Stimulated activated effector memory CD8-positive, alpha-beta T cell treated with anti-CD3 and anti-CD28 coated beads, Interleukin-12 subunit alpha, Interleukin-12 subunit beta, amount 100 ng/mL, for 72 hours (primary cell): ENCODE data around the gene GRN.
A peak's percentile ranks its signal among the peaks of the same experiment; 100 is the strongest.

Experiments used
- ATAC-seq: fragments of 150-1000 bp; cut with Tn5 transposase; 2 replicates; pipeline ENCODE4 v1.10.0; 2021
- DNase-seq, 2 donors: peaks; one replicate each; pipeline ENCODE4 v3.0.0; 2021 to 2022; ENCODE audit warnings: low spot score in 2 of 2
- H3K27ac Mint-ChIP-seq: one replicate; pipeline ENCODE4 v1.8.0; 2022; ENCODE audit warnings: mild to moderate bottlenecking, mixed read lengths
- H3K36me3 Mint-ChIP-seq: one replicate; pipeline ENCODE4 v1.8.0; 2022; ENCODE audit warnings: mild to moderate bottlenecking, mixed read lengths
- H3K4me1 Mint-ChIP-seq: one replicate; pipeline ENCODE4 v1.8.0; 2022; ENCODE audit warnings: mixed read lengths
- H3K4me3 Mint-ChIP-seq: one replicate; pipeline ENCODE4 v1.8.0; 2022; ENCODE audit warnings: mild to moderate bottlenecking, mixed read lengths
- H3K9me3 Mint-ChIP-seq: one replicate; pipeline ENCODE4 v1.8.0; 2022; ENCODE audit warnings: mixed read lengths

The GRN gene

GRCh38 chr17:44376124-44376523, 31.0 kb downstream of the GRN start:
- DNase-seq: no peak
- Mint-ChIP-seq H3K4me3 (no peak overlapping the region), H3K9me3 (no peaks in the 10 kb centered on the region), H3K36me3 (peaks cover 6% of the 10 kb centered on the region), H3K27ac (no peak overlapping the region), H3K4me1 (peaks cover 6% of the 10 kb centered on the region)
- peak; percentile 36 for ATAC-seq

GRCh38 chr17:44376779-44377178, 31.7 kb downstream of the GRN start:
- H3K27ac Mint-ChIP-seq: no peak overlapping the region
- peaks cover 6% of the 10 kb centered on the region for H3K36me3 Mint-ChIP-seq
- no peak overlapping the region for H3K4me3 Mint-ChIP-seq
- no peaks in the 10 kb centered on the region for H3K9me3 Mint-ChIP-seq
- ATAC-seq: no peak
- DNase-seq: no peak
- H3K4me1 Mint-ChIP-seq: peaks cover 6% of the 10 kb centered on the region

GRCh38 chr17:44378171-44378705, 33.1 kb downstream of the GRN start:
- DNase-seq: no peak
- no peak for ATAC-seq
- no peak overlapping the region for H3K4me3 Mint-ChIP-seq

GRCh38 chr17:44379887-44380286, 34.8 kb downstream of the GRN start:
- Mint-ChIP-seq H3K9me3 (no peaks in the 10 kb centered on the region), H3K4me1 (peaks cover 12% of the 10 kb centered on the region), H3K36me3 (peaks cover 6% of the 10 kb centered on the region), H3K4me3 (no peak overlapping the region), H3K27ac (no peak overlapping the region)
- no peak for DNase-seq
- ATAC-seq: no peak

More at GRCh38 chr17:44378171-44378705, 33.1 kb downstream of the GRN start:
- Mint-ChIP-seq H3K27ac (no peak overlapping the region), H3K36me3 (peaks cover 6% of the 10 kb centered on the region), H3K4me1 (peaks cover 6% of the 10 kb centered on the region), H3K9me3 (no peaks in the 10 kb centered on the region)

- H3K4me3 Mint-ChIP-seq: no peak overlapping the region
- ATAC-seq (no peak), DNase-seq (no peak)
- no peaks in the 10 kb centered on the region for H3K9me3 Mint-ChIP-seq
- peaks cover 14% of the 10 kb centered on the region for H3K4me1 Mint-ChIP-seq
- H3K27ac Mint-ChIP-seq: no peak overlapping the region
- H3K36me3 Mint-ChIP-seq: peaks cover 6% of the 10 kb centered on the region
Measured at GRCh38 chr17:44380767-44381166, 35.7 kb downstream of the GRN start.

GRCh38 chr17:44381810-44382305, 36.8 kb downstream of the GRN start:
- no peak for ATAC-seq
- no peak overlapping the region for H3K4me3 Mint-ChIP-seq

GRCh38 chr17:44382917-44383316, 37.8 kb downstream of the GRN start:
- DNase-seq (no peak), ATAC-seq (no peak)
- Mint-ChIP-seq H3K4me1 (peaks cover 9% of the 10 kb centered on the region), H3K9me3 (no peaks in the 10 kb centered on the region), H3K36me3 (peaks cover 6% of the 10 kb centered on the region), H3K27ac (no peak overlapping the region), H3K4me3 (no peak overlapping the region)

More at GRCh38 chr17:44381810-44382305, 36.8 kb downstream of the GRN start:
- no peaks in the 10 kb centered on the region for H3K9me3 Mint-ChIP-seq
- H3K27ac Mint-ChIP-seq: no peak overlapping the region
- H3K4me1 Mint-ChIP-seq: peaks cover 9% of the 10 kb centered on the region
- H3K36me3 Mint-ChIP-seq: peaks cover 6% of the 10 kb centered on the region
- DNase-seq: no peak

- H3K36me3 Mint-ChIP-seq: peaks cover 5% of the 10 kb centered on the region
- no peak for DNase-seq
Measured at GRCh38 chr17:44383363-44383762, 38.3 kb downstream of the GRN start.

GRCh38 chr17:44383861-44384260, 38.8 kb downstream of the GRN start:
- H3K4me3 Mint-ChIP-seq: peak overlapping the region; percentile 69
- DNase-seq: no peak
- peaks cover 9% of the 10 kb centered on the region for H3K4me1 Mint-ChIP-seq
- ATAC-seq: no peak
- H3K27ac Mint-ChIP-seq: no peak overlapping the region
- no peaks in the 10 kb centered on the region for H3K9me3 Mint-ChIP-seq
- no peaks in the 10 kb centered on the region for H3K36me3 Mint-ChIP-seq

More at GRCh38 chr17:44383363-44383762, 38.3 kb downstream of the GRN start:
- no peak overlapping the region for H3K27ac Mint-ChIP-seq
- no peak for ATAC-seq
- no peaks in the 10 kb centered on the region for H3K9me3 Mint-ChIP-seq
- no peak overlapping the region for H3K4me3 Mint-ChIP-seq
- H3K4me1 Mint-ChIP-seq: peaks cover 9% of the 10 kb centered on the region

GRCh38 chr17:44384281-44384822, 39.2 kb downstream of the GRN start:
- H3K27ac Mint-ChIP-seq: no peak overlapping the region
- no peaks in the 10 kb centered on the region for H3K36me3 Mint-ChIP-seq
- H3K4me3 Mint-ChIP-seq: peak overlapping the region; percentile 69
- ATAC-seq (no peak), DNase-seq (no peak)
- H3K9me3 Mint-ChIP-seq: no peaks in the 10 kb centered on the region
- H3K4me1 Mint-ChIP-seq: peaks cover 11% of the 10 kb centered on the region

- Mint-ChIP-seq H3K4me3 (peak overlapping the region; percentile 69), H3K27ac (no peak overlapping the region), H3K4me1 (peaks cover 16% of the 10 kb centered on the region), H3K36me3 (no peaks in the 10 kb centered on the region), H3K9me3 (no peaks in the 10 kb centered on the region)
- DNase-seq (no peak), ATAC-seq (no peak)
Measured at GRCh38 chr17:44384823-44385286, 39.8 kb downstream of the GRN start.

- peak overlapping the region; percentile 69 for H3K4me3 Mint-ChIP-seq
- peak; percentile 83 to 88 for DNase-seq
- H3K4me1 Mint-ChIP-seq: peaks cover 17% of the 10 kb centered on the region
- no peaks in the 10 kb centered on the region for H3K36me3 Mint-ChIP-seq
- no peaks in the 10 kb centered on the region for H3K9me3 Mint-ChIP-seq
- peak; percentile 86 for ATAC-seq
- H3K27ac Mint-ChIP-seq: no peak overlapping the region
Measured at GRCh38 chr17:44385287-44386181, 40.4 kb downstream of the GRN start.

- ATAC-seq (no peak), DNase-seq (no peak)
- Mint-ChIP-seq H3K9me3 (no peaks in the 10 kb centered on the region), H3K36me3 (no peaks in the 10 kb centered on the region), H3K4me1 (peaks cover 17% of the 10 kb centered on the region), H3K27ac (no peak overlapping the region), H3K4me3 (peak overlapping the region; percentile 69)
Measured at GRCh38 chr17:44386182-44386525, 41.1 kb downstream of the GRN start.

- Mint-ChIP-seq H3K9me3 (no peaks in the 10 kb centered on the region), H3K36me3 (no peaks in the 10 kb centered on the region), H3K27ac (no peak overlapping the region), H3K4me1 (peaks cover 17% of the 10 kb centered on the region), H3K4me3 (no peak overlapping the region)
- no peak for DNase-seq
- ATAC-seq: no peak
Measured at GRCh38 chr17:44387804-44388203, 42.7 kb downstream of the GRN start.

- Mint-ChIP-seq H3K4me1 (peaks cover 25% of the 10 kb centered on the region), H3K36me3 (peaks cover 3% of the 10 kb centered on the region), H3K9me3 (no peaks in the 10 kb centered on the region), H3K4me3 (no peak within 1 kb of the TSS), H3K27ac (peak within 1 kb of the TSS; percentile 50)
- no peak for DNase-seq
- ATAC-seq: no peak
Measured at GRCh38 chr17:44389281-44389680, 44.2 kb downstream of the GRN start, which contains the start of gene ITGA2B. ITGA2B (minus strand) TSS chr17:44389649; CDS start chr17:44389473, 176 bp downstream.
